Naive thymus-derived CD4-positive, alpha-beta T cell (primary cell): Measurements from ENCODE around the gene PPT2. TPM values are rescaled to one million over a fixed set of nuclear protein-coding genes. Genes with fewer than 3 reads are reported as not detected.

ENCODE experiments used
- ATAC-seq: fragments of 150-1000 bp; cut with Tn5 transposase; 2 replicates; pipeline ENCODE4 v1.10.0; 2021; ENCODE audit warnings: mild to moderate bottlenecking, moderate library complexity
- CTCF ChIA-PET: fragments of 350-600 bp; sonication (Branson Sonifier 250); formaldehyde crosslinking; loops from one replicate; lab custom pipeline; 2021; ENCODE audit warnings: antibody characterized with exemption; lab: Charles Lee
- POLR2A ChIA-PET: fragments of 350-600 bp; sonication (Branson Sonifier 250); formaldehyde crosslinking; loops from one replicate; lab custom pipeline; 2021; ENCODE audit warnings: antibody characterized with exemption, inconsistent platforms; lab: Charles Lee
- DNase-seq, 9 donors: peaks; one replicate each; pipeline versions ENCODE4 v3.0.0 to v3.0.0-alpha.2; 2020 to 2022; ENCODE audit warnings: mixed read lengths in 1 of 9
- H3K27ac ChIP-seq: one replicate; pipeline ENCODE4 v1.7.0; 2013; ENCODE audit warnings: mild to moderate bottlenecking, low read depth, low read length, moderate library complexity
- H3K27me3 ChIP-seq, 2 donors: one replicate each; pipeline ENCODE4 v1.7.0; 2013; ENCODE audit warnings: low read length in 2 of 2, mild to moderate bottlenecking in 2 of 2, moderate library complexity in 2 of 2; ENCODE audit not compliant: control insufficient read depth in 2 of 2, insufficient read depth in 2 of 2
- H3K36me3 ChIP-seq, 3 experiments: 1 replicate in 2 of 3; 2 replicates in 1 of 3; pipeline ENCODE4 v1.7.0; 2013; ENCODE audit warnings: low read length in 3 of 3, mild to moderate bottlenecking in 3 of 3, moderate library complexity in 1 of 3; ENCODE audit not compliant: insufficient read depth in 3 of 3, control insufficient read depth in 2 of 3
- H3K4me1 ChIP-seq, 2 donors: one replicate each; pipeline ENCODE4 v1.7.0; 2013; ENCODE audit warnings: low read length in 2 of 2, mild to moderate bottlenecking in 2 of 2, moderate library complexity in 1 of 2; ENCODE audit not compliant: control insufficient read depth in 2 of 2, insufficient read depth in 2 of 2
- H3K4me3 ChIP-seq: 2 replicates; pipeline ENCODE4 v1.7.0; 2013; ENCODE audit warnings: mild to moderate bottlenecking, low read length
- H3K9me3 ChIP-seq, 3 experiments: 1 replicate in 2 of 3; 2 replicates in 1 of 3; pipeline ENCODE4 v1.7.0; 2013; ENCODE audit warnings: low read length in 3 of 3; ENCODE audit not compliant: control insufficient read depth in 2 of 3
- H3K27ac Mint-ChIP-seq, 9 donors: one replicate each; pipeline ENCODE4 v1.8.0; 2020 to 2022; ENCODE audit warnings: mixed read lengths in 9 of 9, mild to moderate bottlenecking in 8 of 9, moderate library complexity in 5 of 9, inconsistent platforms in 2 of 9
- H3K27me3 Mint-ChIP-seq, 5 donors: one replicate each; pipeline ENCODE4 v1.8.0; 2021 to 2022; ENCODE audit warnings: mixed read lengths in 5 of 5, mild to moderate bottlenecking in 1 of 5
- H3K36me3 Mint-ChIP-seq, 5 donors: one replicate each; pipeline ENCODE4 v1.8.0; 2020 to 2022; ENCODE audit warnings: mixed read lengths in 5 of 5, mild to moderate bottlenecking in 3 of 5, inconsistent platforms in 1 of 5
- H3K4me1 Mint-ChIP-seq, 7 donors: one replicate each; pipeline ENCODE4 v1.8.0; 2020 to 2022; ENCODE audit warnings: mixed read lengths in 7 of 7, mild to moderate bottlenecking in 3 of 7, inconsistent platforms in 1 of 7
- H3K4me3 Mint-ChIP-seq, 10 donors: one replicate each; pipeline ENCODE4 v1.8.0; 2020 to 2022; ENCODE audit warnings: mild to moderate bottlenecking in 10 of 10, mixed read lengths in 10 of 10, moderate library complexity in 6 of 10, inconsistent platforms in 2 of 10
- H3K9me3 Mint-ChIP-seq, 11 donors: one replicate each; pipeline ENCODE4 v1.8.0; 2020 to 2022; ENCODE audit warnings: mixed read lengths in 11 of 11, mild to moderate bottlenecking in 4 of 11, inconsistent platforms in 1 of 11, moderate library complexity in 1 of 11
- intact Hi-C, 2 donors: fragments of 100-400 bp; cut with micrococcal nuclease; formaldehyde crosslinking; loops; one replicate each; pipeline ENCODE4 v1.15.1; 2023
- polyA plus RNA-seq, 2 donors: library from polyadenylated mRNA; unstranded; fragments of 300-500 nt; fragmentation: Illumina TruSeq; gene quantifications; one replicate each; pipeline ENCODE4 v1.2.3, GENCODE V29; 2021
- total RNA-seq, 6 experiments: library from RNA in 5 of 6; stranded (reverse) in 5 of 6; gene quantifications; 1 replicate in 5 of 6; 2 replicates in 1 of 6; pipeline ENCODE4 v1.2.3 and lab custom pipeline; 2021 to 2026

The PPT2 gene
- total and polyA plus RNA-seq, 7 experiments from 2014 or later: 11.8 to 21.9 (median 15.7) TPM

GRCh38 chr6:32175322-32175710 is 21.4 kb downstream of the PPT2 start:
- CTCF ChIA-PET: no interaction called here

GRCh38 chr6:32175711-32176475 is 22.0 kb downstream of the PPT2 start, which contains the start of gene AGPAT1:
TSS of gene AGPAT1 (minus strand) at chr6:32176084. CDS start at chr6:32171496, 4,588 bp downstream.
- Mint-ChIP-seq H3K27ac (peak within 1 kb of the TSS; percentile 87 to 100 (median 95)), H3K4me3 (peak within 1 kb of the TSS; percentile 85 to 98 (median 95)), H3K36me3 (peaks cover 0 to 17% (median 9%) of the 10 kb centered on the region in 5 donors), H3K4me1 (peaks cover 59 to 89% (median 73%) of the 10 kb centered on the region in 7 donors), H3K27me3 (no peaks in the 10 kb centered on the region), H3K9me3 (peaks cover 0 to 3% (median 0%) of the 10 kb centered on the region in 11 donors)
- Histone ChIP-seq H3K9me3 (no peaks in the 10 kb centered on the region), H3K27ac (peak within 1 kb of the TSS; percentile 91), H3K4me1 (peaks cover 31 to 56% of the 10 kb centered on the region in 2 donors), H3K27me3 (no peaks in the 10 kb centered on the region), H3K4me3 (peak within 1 kb of the TSS; percentile 82), H3K36me3 (peaks cover 0 to 14% (median 0%) of the 10 kb centered on the region in 3 experiments)
- intact Hi-C loops: loop anchor here (1.0 to 5.0 kb wide), 11 partner anchors 22 to 1559 kb away; partner anchors contain the start of genes NELFE (in 2 of the 2), PPT2 (in 2 of the 2), SKIC2 (in 2 of the 2) and BAG6 (in 1 of the 2)
- CTCF ChIA-PET: interaction anchor here (0.6 to 2.1 kb wide), 3 partner anchors 19 to 371 kb away, joined by 3 to 9 read pairs (median 3); no protein-coding TSS in a partner anchor
- POLR2A ChIA-PET: interaction anchor here (0.9 to 8.1 kb wide), 6 partner anchors 12 to 669 kb away, joined by 3 to 259 read pairs (median 8); partner anchors contain the start of genes ATF6B, EGFL8, FKBPL and GPSM3
- ATAC-seq: peak; percentile 64
- DNase-seq: peak; percentile 85 to 95 (median 95)

More at GRCh38 chr6:32175322-32175710, 21.4 kb downstream of the PPT2 start:
- Mint-ChIP-seq H3K36me3 (peaks cover 0 to 17% (median 6%) of the 10 kb centered on the region in 5 donors), H3K4me3 (peak overlapping the region; percentile 85 to 98 (median 95)), H3K27ac (peak overlapping the region; percentile 26 to 99 (median 87)), H3K27me3 (no peaks in the 10 kb centered on the region), H3K4me1 (peaks cover 56 to 83% (median 67%) of the 10 kb centered on the region in 7 donors), H3K9me3 (peaks cover 0 to 3% (median 0%) of the 10 kb centered on the region in 11 donors)
- peak overlapping the region; percentile 91 for H3K27ac ChIP-seq
- H3K9me3 ChIP-seq: no peaks in the 10 kb centered on the region
- H3K36me3 ChIP-seq: peaks cover 0 to 15% (median 1%) of the 10 kb centered on the region in 3 experiments
- peak overlapping the region; percentile 82 for H3K4me3 ChIP-seq
- H3K27me3 ChIP-seq: no peaks in the 10 kb centered on the region
- POLR2A ChIA-PET: no interaction called here
- intact Hi-C loops: loop anchor here (5.0 kb wide), 7 partner anchors 218 to 1558 kb away; partner anchors contain the start of genes BAG6 (in 1 of the 2), BRD2 (in 1 of the 2), CLIC1 (in 1 of the 2) and EHMT2 (in 1 of the 2)
- H3K4me1 ChIP-seq: peaks cover 31 to 54% of the 10 kb centered on the region in 2 donors
- ATAC-seq (no peak), DNase-seq (no peak)

GRCh38 chr6:32176476-32177182 is 22.7 kb downstream of the PPT2 start:
- POLR2A ChIA-PET: interaction anchor here (0.9 to 8.1 kb wide), 9 partner anchors 12 to 795 kb away, joined by 3 to 259 read pairs (median 7); partner anchors contain the start of genes ATF6B, EGFL8, FKBPL and GPSM3
- CTCF ChIA-PET: interaction anchor here (0.6 to 2.1 kb wide), 9 partner anchors 15 to 1169 kb away, joined by 3 to 9 read pairs (median 4); partner anchors contain the start of gene GPSM3
- H3K4me1 ChIP-seq: peaks cover 31 to 61% of the 10 kb centered on the region in 2 donors
- H3K4me3 ChIP-seq: peak overlapping the region; percentile 82
- H3K9me3 ChIP-seq: no peaks in the 10 kb centered on the region
- H3K27ac Mint-ChIP-seq: peak overlapping the region; percentile 87 to 100 (median 95)
- H3K27me3 ChIP-seq: no peaks in the 10 kb centered on the region
- H3K36me3 Mint-ChIP-seq: peaks cover 0 to 14% (median 10%) of the 10 kb centered on the region in 5 donors
- peaks cover 0 to 16% (median 0%) of the 10 kb centered on the region in 3 experiments for H3K36me3 ChIP-seq
- H3K4me1 Mint-ChIP-seq: peaks cover 60 to 87% (median 68%) of the 10 kb centered on the region in 7 donors
- peaks cover 0 to 3% (median 0%) of the 10 kb centered on the region in 11 donors for H3K9me3 Mint-ChIP-seq
- peak overlapping the region; percentile 91 for H3K27ac ChIP-seq
- no peak for DNase-seq
- H3K27me3 Mint-ChIP-seq: no peaks in the 10 kb centered on the region
- ATAC-seq: no peak
- H3K4me3 Mint-ChIP-seq: peak overlapping the region; percentile 85 to 98 (median 95)
- intact Hi-C loops: loop anchor here (1.0 to 5.0 kb wide), 13 partner anchors 22 to 1559 kb away; partner anchors contain the start of genes NELFE (in 2 of the 2), PPT2 (in 2 of the 2), PSMB8 (in 2 of the 2) and SKIC2 (in 2 of the 2)

DNA sequence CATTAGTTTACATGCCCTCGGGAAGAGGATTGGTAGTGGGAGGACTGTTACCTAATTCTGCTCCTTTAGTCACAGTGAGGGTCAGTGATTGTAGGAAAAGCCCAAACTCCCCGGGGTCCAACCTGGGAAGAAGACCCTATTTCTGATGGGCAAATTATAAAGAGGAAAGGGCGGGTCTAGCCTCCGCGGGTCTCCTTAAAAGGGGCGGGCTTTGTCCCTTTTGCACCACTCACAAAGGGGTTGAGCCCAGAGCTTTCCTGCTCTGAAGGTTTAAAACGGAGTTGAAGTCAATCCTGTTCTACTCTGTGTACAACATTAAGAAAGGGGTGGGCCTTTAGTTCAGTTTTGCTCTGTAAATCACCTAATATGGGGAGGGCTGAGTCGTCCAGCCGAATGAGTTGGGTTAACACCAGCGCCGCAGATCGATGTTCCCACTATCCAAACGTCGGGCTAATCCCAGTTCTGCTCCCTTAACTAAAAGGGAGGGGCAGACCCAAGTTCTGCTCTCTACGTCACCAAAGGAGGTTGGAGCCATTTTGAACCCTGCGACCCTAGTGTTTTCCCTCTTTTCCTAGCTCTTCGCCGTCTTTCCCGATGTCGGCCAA is 23.3 kb downstream of the PPT2 start:
- POLR2A ChIA-PET: interaction anchor here (0.9 to 8.1 kb wide), 8 partner anchors 13 to 794 kb away, joined by 3 to 259 read pairs (median 6); partner anchors contain the start of genes ATF6B, EGFL8, FKBPL and GPSM3
- H3K9me3 Mint-ChIP-seq: peaks cover 0 to 3% (median 0%) of the 10 kb centered on the region in 11 donors
- peaks cover 0 to 14% (median 10%) of the 10 kb centered on the region in 5 donors for H3K36me3 Mint-ChIP-seq
- peak overlapping the region; percentile 82 for H3K4me3 ChIP-seq
- H3K27ac ChIP-seq: peak overlapping the region; percentile 91
- H3K9me3 ChIP-seq: no peaks in the 10 kb centered on the region
- H3K4me1 Mint-ChIP-seq: peaks cover 66 to 89% (median 68%) of the 10 kb centered on the region in 7 donors
- DNase-seq (peak in 1 of 9 donors; percentile 66), ATAC-seq (peak; percentile 1)
- no peaks in the 10 kb centered on the region for H3K27me3 Mint-ChIP-seq
- H3K4me1 ChIP-seq: peaks cover 31 to 63% of the 10 kb centered on the region in 2 donors
- CTCF ChIA-PET: interaction anchor here (0.6 to 2.1 kb wide), 7 partner anchors 14 to 296 kb away, joined by 3 to 9 read pairs (median 3); partner anchors contain the start of genes ATF6B, EHMT2 and GPSM3
- intact Hi-C loops: loop anchor here (1.0 to 5.0 kb wide), 11 partner anchors 47 to 1560 kb away; partner anchors contain the start of genes NELFE (in 2 of the 2), PSMB8 (in 2 of the 2), SKIC2 (in 2 of the 2) and BAG6 (in 1 of the 2)
- H3K4me3 Mint-ChIP-seq: peak overlapping the region; percentile 85 to 98 (median 95)
- H3K36me3 ChIP-seq: peaks cover 0 to 21% (median 4%) of the 10 kb centered on the region in 3 experiments
- peak overlapping the region; percentile 87 to 100 (median 95) for H3K27ac Mint-ChIP-seq
- no peaks in the 10 kb centered on the region for H3K27me3 ChIP-seq

DNA sequence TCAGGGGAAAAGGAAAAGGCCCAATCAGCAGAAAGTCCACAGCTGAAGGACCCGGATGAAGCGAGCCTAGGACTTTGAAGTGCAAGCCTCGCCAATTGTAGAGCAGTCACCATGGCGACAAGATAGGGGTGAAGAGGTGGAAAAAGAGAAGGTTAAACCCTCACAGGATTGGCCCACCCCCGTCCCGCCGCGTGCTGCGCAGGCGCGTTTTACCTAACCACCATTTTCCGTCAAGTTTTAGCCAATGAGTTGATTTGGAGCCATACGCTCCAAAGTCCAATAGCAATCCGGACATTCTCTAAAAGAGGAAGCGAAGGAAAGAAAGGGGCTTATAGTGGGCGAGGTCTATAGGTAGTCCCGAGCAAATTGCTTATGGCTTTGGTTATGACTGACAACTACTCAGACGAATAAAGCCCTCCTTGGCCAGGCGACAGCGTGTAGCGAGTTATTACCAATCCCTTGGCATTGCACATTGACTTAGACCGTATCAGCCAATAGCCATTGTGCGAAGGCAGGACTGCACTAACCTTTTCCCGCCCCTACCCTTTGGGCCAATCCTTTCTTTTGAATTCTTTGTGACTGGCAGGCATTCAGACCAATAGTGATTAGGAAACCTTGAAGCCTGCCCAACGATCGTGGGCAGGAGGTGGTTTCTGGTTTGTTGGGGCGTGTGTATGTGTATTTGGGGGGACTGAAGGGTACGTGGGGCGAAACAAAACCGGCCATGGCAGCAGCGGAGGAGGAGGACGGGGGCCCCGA is 24.0 kb downstream of the PPT2 start, which contains the start of gene RNF5:
RNF5 (plus strand) TSS at position 618 of the 759 bp plus-strand sequence; CDS start at position 725, 107 bp downstream.
- no peaks in the 10 kb centered on the region for H3K27me3 Mint-ChIP-seq
- H3K4me1 Mint-ChIP-seq: peaks cover 63 to 86% (median 69%) of the 10 kb centered on the region in 7 donors
- peak within 1 kb of the TSS; percentile 82 for H3K4me3 ChIP-seq
- peaks cover 31 to 63% of the 10 kb centered on the region in 2 donors for H3K4me1 ChIP-seq
- no peaks in the 10 kb centered on the region for H3K9me3 ChIP-seq
- DNase-seq: peak; percentile 60 to 99 (median 97)
- peak within 1 kb of the TSS; percentile 85 to 98 (median 95) for H3K4me3 Mint-ChIP-seq
- H3K9me3 Mint-ChIP-seq: peaks cover 0 to 3% (median 0%) of the 10 kb centered on the region in 11 donors
- peak; percentile 89 for ATAC-seq
- intact Hi-C loops: loop anchor here (1.0 to 5.0 kb wide), 15 partner anchors 12 to 1561 kb away; partner anchors contain the start of genes FKBPL (in 2 of the 2), NELFE (in 2 of the 2), PBX2 (in 2 of the 2) and PSMB8 (in 2 of the 2)
- no peaks in the 10 kb centered on the region for H3K27me3 ChIP-seq
- ChIA-PET POLR2A (interaction anchor here (0.9 to 8.1 kb wide), 6 partner anchors 13 to 793 kb away, joined by 3 to 259 read pairs (median 8); partner anchors contain the start of genes ATF6B, EGFL8, FKBPL and GPSM3), CTCF (interaction anchor here (0.6 to 2.1 kb wide), 5 partner anchors 13 to 280 kb away, joined by 3 to 9 read pairs (median 3); partner anchors contain the start of genes ATF6B and EHMT2)
- peak within 1 kb of the TSS; percentile 87 to 100 (median 95) for H3K27ac Mint-ChIP-seq
- H3K27ac ChIP-seq: peak within 1 kb of the TSS; percentile 91
- peaks cover 0 to 14% (median 10%) of the 10 kb centered on the region in 5 donors for H3K36me3 Mint-ChIP-seq
- peaks cover 0 to 28% (median 11%) of the 10 kb centered on the region in 3 experiments for H3K36me3 ChIP-seq
